Peyer's patch (tissue), 4 donors: ENCODE data around the gene MRTO4.
"Not testable (repeated sequence)": the region's sequence is repeated elsewhere in the genome, so short reads cannot be mapped to it uniquely, and the experiment has no call there.

Source experiments
- POLR2A ChIP-seq, 2 donors: fragments of 450-650 bp; IDR thresholded peaks; one replicate each; pipeline ENCODE4 v1.5.1; 2017; ENCODE audit warnings: antibody characterized with exemption in 2 of 2, mild to moderate bottlenecking in 2 of 2, moderate library complexity in 2 of 2
- TF ChIP-seq, protein P1 (sequence below), 6 experiments: fragments of 450-650 bp in 4 of 6; fragments of 200-600 bp in 2 of 6; sonication (generic) in 1 of 6; IDR thresholded peaks; one replicate each; pipeline ENCODE4 v1.5.1; 2017 to 2019; ENCODE audit warnings: antibody characterized with exemption in 6 of 6, mild to moderate bottlenecking in 3 of 6, moderate library complexity in 1 of 6

DNA sequence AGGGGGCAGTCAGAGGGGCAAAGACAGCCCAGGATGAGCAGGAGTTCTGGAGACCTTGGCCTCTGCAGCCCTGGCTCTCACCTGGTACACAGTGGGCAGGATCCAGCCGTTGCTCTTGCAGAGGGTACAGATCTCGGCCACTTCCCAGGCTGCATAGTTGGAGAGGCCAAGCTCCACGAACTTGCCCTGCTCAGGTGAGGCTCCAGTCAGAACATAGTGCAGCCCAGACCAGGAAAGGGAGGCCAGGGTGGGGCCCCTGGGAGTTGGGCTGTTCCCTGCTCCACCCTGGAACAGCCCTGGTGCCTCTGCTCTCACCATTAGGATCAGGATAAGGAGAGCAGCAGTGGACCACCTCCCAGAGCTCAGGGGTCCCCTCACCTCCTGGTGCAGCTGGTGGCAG, 34.2 kb downstream of the MRTO4 start:
- TF ChIP-seq, protein P1, sequence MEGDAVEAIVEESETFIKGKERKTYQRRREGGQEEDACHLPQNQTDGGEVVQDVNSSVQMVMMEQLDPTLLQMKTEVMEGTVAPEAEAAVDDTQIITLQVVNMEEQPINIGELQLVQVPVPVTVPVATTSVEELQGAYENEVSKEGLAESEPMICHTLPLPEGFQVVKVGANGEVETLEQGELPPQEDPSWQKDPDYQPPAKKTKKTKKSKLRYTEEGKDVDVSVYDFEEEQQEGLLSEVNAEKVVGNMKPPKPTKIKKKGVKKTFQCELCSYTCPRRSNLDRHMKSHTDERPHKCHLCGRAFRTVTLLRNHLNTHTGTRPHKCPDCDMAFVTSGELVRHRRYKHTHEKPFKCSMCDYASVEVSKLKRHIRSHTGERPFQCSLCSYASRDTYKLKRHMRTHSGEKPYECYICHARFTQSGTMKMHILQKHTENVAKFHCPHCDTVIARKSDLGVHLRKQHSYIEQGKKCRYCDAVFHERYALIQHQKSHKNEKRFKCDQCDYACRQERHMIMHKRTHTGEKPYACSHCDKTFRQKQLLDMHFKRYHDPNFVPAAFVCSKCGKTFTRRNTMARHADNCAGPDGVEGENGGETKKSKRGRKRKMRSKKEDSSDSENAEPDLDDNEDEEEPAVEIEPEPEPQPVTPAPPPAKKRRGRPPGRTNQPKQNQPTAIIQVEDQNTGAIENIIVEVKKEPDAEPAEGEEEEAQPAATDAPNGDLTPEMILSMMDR (IDR thresholded peaks at IDR 0.05), result not testable (repeated sequence)
- not testable (repeated sequence) for TF ChIP-seq POLR2A (IDR thresholded peaks at IDR 0.05)
